ENCODE results near the gene LRMDA.

The LRMDA gene

DNA sequence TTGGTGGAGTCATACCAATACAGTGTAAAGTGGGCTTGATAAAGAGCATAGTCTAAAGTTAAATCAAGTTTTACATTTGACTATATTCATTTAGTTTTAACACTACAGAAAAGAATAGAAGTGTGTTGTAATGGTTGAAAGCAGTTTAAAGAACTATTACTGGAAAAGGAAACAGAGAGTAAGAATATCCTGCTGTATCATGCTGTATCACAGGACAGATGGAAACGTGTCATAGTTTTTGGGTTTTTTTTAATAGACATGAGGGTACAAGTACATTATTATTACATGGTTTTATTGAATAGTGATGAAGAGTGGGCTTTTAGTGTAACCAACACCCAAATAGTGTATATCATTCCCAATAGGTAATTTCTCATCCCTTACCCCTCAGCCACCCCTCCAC lies 944.3 kb downstream of the LRMDA start:
- H3K4me1 ChIP-seq (ENCODE audit: control insufficient read depth, insufficient read depth, low read depth, low read length): no peaks in the 10 kb centered on the region
- no peak overlapping the region for H3K27ac ChIP-seq (ENCODE audit: low read length, poor library complexity, severe bottlenecking)
- no peaks in the 10 kb centered on the region for H3K27me3 ChIP-seq (ENCODE audit: control insufficient read depth in 1 of 2, insufficient read depth in 1 of 2, low read length in 2 of 2)
- no peak overlapping the region for H3K4me2 ChIP-seq (ENCODE audit: low read length, poor library complexity, severe bottlenecking)
- H3K23ac ChIP-seq (ENCODE audit: low read length in 2 of 2): no peak overlapping the region
- DNase-seq: no peak
- no peak overlapping the region for H2BK12ac ChIP-seq (ENCODE audit: low read length in 2 of 2)
- H3K14ac ChIP-seq (ENCODE audit: low read length in 2 of 2): no peak overlapping the region
- H4K91ac ChIP-seq (ENCODE audit: low read length): no peak overlapping the region
- no peak overlapping the region for H2BK120ac ChIP-seq (ENCODE audit: low read depth, low read length)
- H3K36me3 ChIP-seq (ENCODE audit: control insufficient read depth in 1 of 2, insufficient read depth in 2 of 2, low read depth in 1 of 2, low read length in 2 of 2): no peaks in the 10 kb centered on the region
- no peak overlapping the region for H2AK5ac ChIP-seq (ENCODE audit: low read length, severe bottlenecking)
- no peaks in the 10 kb centered on the region for H3K79me1 ChIP-seq (replicated peaks; ENCODE audit: low read length, poor library complexity, severe bottlenecking)
- H2BK5ac ChIP-seq (ENCODE audit: low read depth, low read length, poor library complexity, severe bottlenecking): no peak overlapping the region
- WGBS: no CpG with 5 or more reads among the region's 1 CpG
- no peak overlapping the region for H3K18ac ChIP-seq (ENCODE audit: low read depth in 1 of 2, low read length in 2 of 2)
- H4K8ac ChIP-seq (ENCODE audit: low read length): no peak overlapping the region
- H3K4me3 ChIP-seq (ENCODE audit: insufficient read depth in 1 of 2, low read depth in 1 of 2, low read length in 2 of 2): no peak overlapping the region
- no peak overlapping the region for H3K9ac ChIP-seq (ENCODE audit: low read length)
- H3K4ac ChIP-seq (ENCODE audit: low read depth in 1 of 2, low read length in 2 of 2): no peak overlapping the region
- H2BK15ac ChIP-seq (ENCODE audit: low read depth, poor library complexity, severe bottlenecking): no peak overlapping the region
- no peak overlapping the region for H2AFZ ChIP-seq (ENCODE audit: low read depth, low read length)
- H3K9me3 ChIP-seq (ENCODE audit: control insufficient read depth, low read length): no peaks in the 10 kb centered on the region

- Histone ChIP-seq H3K4me2 (ENCODE audit: low read length, poor library complexity, severe bottlenecking) (no peak overlapping the region), H3K4ac (ENCODE audit: low read depth in 1 of 2, low read length in 2 of 2) (no peak overlapping the region), H2BK5ac (ENCODE audit: low read depth, low read length, poor library complexity, severe bottlenecking) (no peak overlapping the region), H2AFZ (ENCODE audit: low read depth, low read length) (no peak overlapping the region), H3K9me3 (ENCODE audit: control insufficient read depth, low read length) (no peaks in the 10 kb centered on the region), H3K9ac (ENCODE audit: low read length) (no peak overlapping the region), H2BK12ac (ENCODE audit: low read length in 2 of 2) (peak overlapping the region in 1 of 2 experiments; percentile 7), H3K27ac (ENCODE audit: low read length, poor library complexity, severe bottlenecking) (peak overlapping the region; percentile 35), H2BK15ac (ENCODE audit: low read depth, poor library complexity, severe bottlenecking) (no peak overlapping the region), H3K27me3 (ENCODE audit: control insufficient read depth in 1 of 2, insufficient read depth in 1 of 2, low read length in 2 of 2) (no peaks in the 10 kb centered on the region), H3K4me3 (ENCODE audit: insufficient read depth in 1 of 2, low read depth in 1 of 2, low read length in 2 of 2) (no peak overlapping the region), H3K18ac (ENCODE audit: low read depth in 1 of 2, low read length in 2 of 2) (peak overlapping the region; percentile 7 to 85), H3K4me1 (ENCODE audit: control insufficient read depth, insufficient read depth, low read depth, low read length) (no peaks in the 10 kb centered on the region), H4K91ac (ENCODE audit: low read length) (no peak overlapping the region), H4K8ac (ENCODE audit: low read length) (no peak overlapping the region), H3K36me3 (ENCODE audit: control insufficient read depth in 1 of 2, insufficient read depth in 2 of 2, low read depth in 1 of 2, low read length in 2 of 2) (no peaks in the 10 kb centered on the region), H2BK120ac (ENCODE audit: low read depth, low read length) (no peak overlapping the region), H2AK5ac (ENCODE audit: low read length, severe bottlenecking) (no peak overlapping the region), H3K79me1 (replicated peaks; ENCODE audit: low read length, poor library complexity, severe bottlenecking) (no peaks in the 10 kb centered on the region), H3K23ac (ENCODE audit: low read length in 2 of 2) (no peak overlapping the region), H3K14ac (ENCODE audit: low read length in 2 of 2) (no peak overlapping the region)
- WGBS: 11% methylated on average over 1 of the region's 2 CpGs
- DNase-seq: peak; percentile 78
These were observed 951.0 kb downstream of the LRMDA start for GRCh38 chr10:76382381-76382851.

- Histone ChIP-seq H2BK15ac (ENCODE audit: low read depth, poor library complexity, severe bottlenecking) (no peak overlapping the region), H3K23ac (ENCODE audit: low read length in 2 of 2) (no peak overlapping the region), H3K27me3 (ENCODE audit: control insufficient read depth in 1 of 2, insufficient read depth in 1 of 2, low read length in 2 of 2) (no peaks in the 10 kb centered on the region), H2AK5ac (ENCODE audit: low read length, severe bottlenecking) (no peak overlapping the region), H3K4me3 (ENCODE audit: insufficient read depth in 1 of 2, low read depth in 1 of 2, low read length in 2 of 2) (no peak overlapping the region), H2BK5ac (ENCODE audit: low read depth, low read length, poor library complexity, severe bottlenecking) (no peak overlapping the region), H3K9me3 (ENCODE audit: control insufficient read depth, low read length) (no peaks in the 10 kb centered on the region), H3K36me3 (ENCODE audit: control insufficient read depth in 1 of 2, insufficient read depth in 2 of 2, low read depth in 1 of 2, low read length in 2 of 2) (no peaks in the 10 kb centered on the region), H3K4ac (ENCODE audit: low read depth in 1 of 2, low read length in 2 of 2) (no peak overlapping the region), H4K91ac (ENCODE audit: low read length) (no peak overlapping the region), H4K8ac (ENCODE audit: low read length) (no peak overlapping the region), H2BK120ac (ENCODE audit: low read depth, low read length) (no peak overlapping the region), H2BK12ac (ENCODE audit: low read length in 2 of 2) (peak overlapping the region in 1 of 2 experiments; percentile 47), H3K4me2 (ENCODE audit: low read length, poor library complexity, severe bottlenecking) (no peak overlapping the region), H3K9ac (ENCODE audit: low read length) (no peak overlapping the region), H3K14ac (ENCODE audit: low read length in 2 of 2) (no peak overlapping the region), H3K18ac (ENCODE audit: low read depth in 1 of 2, low read length in 2 of 2) (peak overlapping the region; percentile 16 to 59), H3K27ac (ENCODE audit: low read length, poor library complexity, severe bottlenecking) (no peak overlapping the region), H2AFZ (ENCODE audit: low read depth, low read length) (no peak overlapping the region), H3K4me1 (ENCODE audit: control insufficient read depth, insufficient read depth, low read depth, low read length) (no peaks in the 10 kb centered on the region), H3K79me1 (replicated peaks; ENCODE audit: low read length, poor library complexity, severe bottlenecking) (no peaks in the 10 kb centered on the region)
- WGBS: 100% methylated on average over 1 of the region's 2 CpGs
- no peak for DNase-seq
These were observed 957.0 kb downstream of the LRMDA start for GRCh38 chr10:76388321-76389023.

GRCh38 chr10:76393875-76394706 lies 962.7 kb downstream of the LRMDA start:
- Histone ChIP-seq H3K4me1 (ENCODE audit: control insufficient read depth, insufficient read depth, low read depth, low read length) (peaks cover 5% of the 10 kb centered on the region), H4K8ac (ENCODE audit: low read length) (no peak overlapping the region), H3K4ac (ENCODE audit: low read depth in 1 of 2, low read length in 2 of 2) (no peak overlapping the region), H2BK15ac (ENCODE audit: low read depth, poor library complexity, severe bottlenecking) (no peak overlapping the region), H2BK12ac (ENCODE audit: low read length in 2 of 2) (peak overlapping the region in 1 of 2 experiments; percentile 15), H3K27ac (ENCODE audit: low read length, poor library complexity, severe bottlenecking) (no peak overlapping the region), H3K23ac (ENCODE audit: low read length in 2 of 2) (no peak overlapping the region), H2BK120ac (ENCODE audit: low read depth, low read length) (no peak overlapping the region), H3K9ac (ENCODE audit: low read length) (no peak overlapping the region), H3K36me3 (ENCODE audit: control insufficient read depth in 1 of 2, insufficient read depth in 2 of 2, low read depth in 1 of 2, low read length in 2 of 2) (no peaks in the 10 kb centered on the region), H3K27me3 (ENCODE audit: control insufficient read depth in 1 of 2, insufficient read depth in 1 of 2, low read length in 2 of 2) (no peaks in the 10 kb centered on the region), H3K79me1 (replicated peaks; ENCODE audit: low read length, poor library complexity, severe bottlenecking) (no peaks in the 10 kb centered on the region), H4K91ac (ENCODE audit: low read length) (no peak overlapping the region), H2BK5ac (ENCODE audit: low read depth, low read length, poor library complexity, severe bottlenecking) (no peak overlapping the region), H3K4me2 (ENCODE audit: low read length, poor library complexity, severe bottlenecking) (no peak overlapping the region), H2AK5ac (ENCODE audit: low read length, severe bottlenecking) (no peak overlapping the region), H3K18ac (ENCODE audit: low read depth in 1 of 2, low read length in 2 of 2) (no peak overlapping the region), H2AFZ (ENCODE audit: low read depth, low read length) (no peak overlapping the region), H3K9me3 (ENCODE audit: control insufficient read depth, low read length) (no peaks in the 10 kb centered on the region), H3K14ac (ENCODE audit: low read length in 2 of 2) (no peak overlapping the region), H3K4me3 (ENCODE audit: insufficient read depth in 1 of 2, low read depth in 1 of 2, low read length in 2 of 2) (no peak overlapping the region)
- no peak for DNase-seq
- 100% methylated on average over 1 of the region's 3 CpGs for WGBS

Measured in mesenchymal stem cell (in vitro differentiated cells and primary cell).